Memory B cell (primary cell): Measurements from ENCODE around the gene CUL3.
"Not testable (repeated sequence)": the region's sequence is repeated elsewhere in the genome, so short reads cannot be mapped to it uniquely, and the experiment has no call there.

Experiments
- ATAC-seq: fragments of 150-1000 bp; cut with Tn5 transposase; 2 replicates; pipeline ENCODE4 v1.10.0; 2021; ENCODE audit warnings: low read depth, mild to moderate bottlenecking, moderate library complexity
- DNase-seq, 2 donors: peaks; one replicate each; pipeline ENCODE4 v3.0.0; 2022; ENCODE audit warnings: low spot score in 2 of 2
- H3K27ac Mint-ChIP-seq: one replicate; pipeline ENCODE4 v1.8.0; 2022; ENCODE audit warnings: mild to moderate bottlenecking, moderate library complexity, mixed read lengths
- H3K27me3 Mint-ChIP-seq: one replicate; pipeline ENCODE4 v1.8.0; 2022; ENCODE audit warnings: mixed read lengths
- H3K36me3 Mint-ChIP-seq: one replicate; pipeline ENCODE4 v1.8.0; 2022; ENCODE audit warnings: mild to moderate bottlenecking, mixed read lengths
- H3K4me1 Mint-ChIP-seq: one replicate; pipeline ENCODE4 v1.8.0; 2022; ENCODE audit warnings: mixed read lengths
- H3K4me3 Mint-ChIP-seq: one replicate; pipeline ENCODE4 v1.8.0; 2022; ENCODE audit warnings: mild to moderate bottlenecking, moderate library complexity, mixed read lengths
- H3K9me3 Mint-ChIP-seq: one replicate; pipeline ENCODE4 v1.8.0; 2022; ENCODE audit warnings: mixed read lengths

Gene CUL3

GRCh38 chr2:224516393-224516792 lies 68.8 kb downstream of the CUL3 start:
- H3K4me3 Mint-ChIP-seq, H3K27ac Mint-ChIP-seq, ATAC-seq, H3K9me3 Mint-ChIP-seq, H3K27me3 Mint-ChIP-seq, DNase-seq: not testable (repeated sequence)
- Mint-ChIP-seq H3K4me1 (peaks cover 33% of the 10 kb centered on the region), H3K36me3 (peaks cover 11% of the 10 kb centered on the region)

GRCh38 chr2:224513991-224514390 lies 71.2 kb downstream of the CUL3 start:
- H3K27ac Mint-ChIP-seq: no peak overlapping the region
- peaks cover 14% of the 10 kb centered on the region for H3K36me3 Mint-ChIP-seq
- H3K9me3 Mint-ChIP-seq: no peaks in the 10 kb centered on the region
- H3K4me1 Mint-ChIP-seq: peaks cover 25% of the 10 kb centered on the region
- DNase-seq: no peak
- H3K4me3 Mint-ChIP-seq: no peak overlapping the region
- no peak for ATAC-seq
- no peaks in the 10 kb centered on the region for H3K27me3 Mint-ChIP-seq

- Mint-ChIP-seq H3K27me3 (no peaks in the 10 kb centered on the region), H3K27ac (no peak overlapping the region), H3K9me3 (no peaks in the 10 kb centered on the region), H3K36me3 (peaks cover 24% of the 10 kb centered on the region), H3K4me1 (peaks cover 4% of the 10 kb centered on the region), H3K4me3 (no peak overlapping the region)
- no peak for ATAC-seq
- DNase-seq: no peak
These were observed 77.4 kb downstream of the CUL3 start for GRCh38 chr2:224507789-224508188.

- Mint-ChIP-seq H3K27me3 (no peaks in the 10 kb centered on the region), H3K27ac (no peak overlapping the region), H3K4me1 (peaks cover 3% of the 10 kb centered on the region), H3K9me3 (no peaks in the 10 kb centered on the region), H3K4me3 (no peak overlapping the region), H3K36me3 (peaks cover 28% of the 10 kb centered on the region)
- ATAC-seq (no peak), DNase-seq (no peak)
These were observed 78.7 kb downstream of the CUL3 start for GRCh38 chr2:224506494-224506893.

DNA sequence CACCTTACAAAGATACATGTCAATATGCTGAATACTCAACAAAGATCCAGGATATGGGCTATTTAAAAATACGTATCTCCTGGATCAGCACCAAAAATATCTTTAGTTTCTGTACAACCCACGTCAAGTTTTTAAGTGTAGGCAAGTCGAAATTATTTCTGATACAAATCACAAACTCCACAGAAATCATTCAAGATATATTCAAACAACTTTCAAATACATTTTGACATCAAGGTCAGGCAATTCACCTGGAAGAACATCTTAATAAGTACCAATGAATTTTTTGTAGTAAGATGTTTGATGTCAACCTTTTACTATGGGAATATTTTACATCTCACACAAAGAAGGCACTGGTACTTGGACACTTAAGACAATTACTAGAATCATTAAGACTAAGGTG lies 86.2 kb downstream of the CUL3 start:
- H3K27ac Mint-ChIP-seq: no peak overlapping the region
- no peak for ATAC-seq
- H3K4me1 Mint-ChIP-seq: peaks cover 3% of the 10 kb centered on the region
- no peak overlapping the region for H3K4me3 Mint-ChIP-seq
- DNase-seq: no peak
- peaks cover 39% of the 10 kb centered on the region for H3K36me3 Mint-ChIP-seq
- H3K9me3 Mint-ChIP-seq: no peaks in the 10 kb centered on the region
- H3K27me3 Mint-ChIP-seq: no peaks in the 10 kb centered on the region

DNA sequence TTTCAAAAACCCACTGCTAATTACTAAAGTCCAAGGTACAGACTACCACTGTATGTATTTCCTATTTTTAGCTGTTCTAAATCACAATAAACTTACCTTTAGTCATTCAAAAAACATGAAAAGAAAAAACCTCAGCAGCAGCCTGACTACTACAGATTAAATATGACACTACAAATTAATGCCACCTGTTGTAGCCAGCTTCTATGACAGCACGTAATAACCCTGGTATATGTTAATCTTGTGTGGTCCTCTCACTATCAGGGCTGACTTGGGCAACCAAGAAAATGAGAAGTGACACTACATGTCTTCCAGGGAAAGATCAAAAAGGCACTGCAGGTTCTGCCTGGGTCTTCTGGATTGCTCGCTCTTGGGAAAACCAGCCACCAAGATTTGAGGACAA lies 92.6 kb downstream of the CUL3 start:
- peaks cover 51% of the 10 kb centered on the region for H3K36me3 Mint-ChIP-seq
- H3K27ac Mint-ChIP-seq: peak overlapping the region; percentile 97

DNA sequence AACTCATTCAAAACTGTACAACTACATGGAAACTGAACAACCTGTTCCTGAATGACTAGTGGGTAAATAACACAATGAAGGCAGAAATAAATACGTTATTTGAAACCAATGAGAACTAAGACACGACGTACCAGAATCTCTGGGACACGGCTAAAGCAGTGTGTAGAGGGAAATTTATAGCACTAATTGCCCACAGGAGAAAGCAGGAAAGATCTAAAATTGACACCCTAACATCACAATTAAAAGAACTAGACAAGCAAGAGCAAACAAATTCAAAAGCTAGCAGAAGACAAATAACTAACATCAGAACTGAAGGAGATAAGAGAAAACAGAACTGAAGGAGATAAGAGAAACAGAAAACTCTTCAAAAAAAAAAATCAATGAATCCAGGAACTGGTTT lies 97.2 kb downstream of the CUL3 start:
- ATAC-seq, H3K9me3 Mint-ChIP-seq, DNase-seq, H3K27me3 Mint-ChIP-seq, H3K4me3 Mint-ChIP-seq: not testable (repeated sequence)
- Mint-ChIP-seq H3K36me3 (peaks cover 53% of the 10 kb centered on the region), H3K27ac (peak overlapping the region; percentile 97), H3K4me1 (peaks cover 45% of the 10 kb centered on the region)

More for the DNA sequence above, 92.6 kb downstream of the CUL3 start:
- DNase-seq (no peak), ATAC-seq (no peak)
- H3K27me3 Mint-ChIP-seq: no peaks in the 10 kb centered on the region
- no peak overlapping the region for H3K4me3 Mint-ChIP-seq
- peaks cover 36% of the 10 kb centered on the region for H3K4me1 Mint-ChIP-seq
- H3K9me3 Mint-ChIP-seq: peaks cover 7% of the 10 kb centered on the region

GRCh38 chr2:224485081-224486014 lies 99.8 kb downstream of the CUL3 start:
- H3K27ac Mint-ChIP-seq: peak overlapping the region; percentile 97
- H3K4me3 Mint-ChIP-seq, DNase-seq, H3K27me3 Mint-ChIP-seq, ATAC-seq, H3K9me3 Mint-ChIP-seq: not testable (repeated sequence)
- peaks cover 35% of the 10 kb centered on the region for H3K4me1 Mint-ChIP-seq
- peaks cover 46% of the 10 kb centered on the region for H3K36me3 Mint-ChIP-seq

- Mint-ChIP-seq H3K27ac (peak overlapping the region; percentile 38), H3K4me3 (no peak overlapping the region), H3K36me3 (peaks cover 38% of the 10 kb centered on the region), H3K9me3 (no peaks in the 10 kb centered on the region), H3K27me3 (no peaks in the 10 kb centered on the region), H3K4me1 (peaks cover 4% of the 10 kb centered on the region)
- ATAC-seq (no peak), DNase-seq (no peak)
These were observed 105.3 kb downstream of the CUL3 start for GRCh38 chr2:224479826-224480225.

- peaks cover 18% of the 10 kb centered on the region for H3K36me3 Mint-ChIP-seq
- H3K4me3 Mint-ChIP-seq: no peak overlapping the region
- H3K27ac Mint-ChIP-seq: no peak overlapping the region
- peaks cover 4% of the 10 kb centered on the region for H3K4me1 Mint-ChIP-seq
- H3K9me3 Mint-ChIP-seq: no peaks in the 10 kb centered on the region
- no peak for ATAC-seq
- no peak for DNase-seq
- no peaks in the 10 kb centered on the region for H3K27me3 Mint-ChIP-seq
These were observed 112.3 kb downstream of the CUL3 start for GRCh38 chr2:224472827-224473226.

GRCh38 chr2:224472137-224472536 lies 113.0 kb downstream of the CUL3 start:
- H3K27ac Mint-ChIP-seq: no peak overlapping the region
- peaks cover 13% of the 10 kb centered on the region for H3K36me3 Mint-ChIP-seq
- no peak overlapping the region for H3K4me3 Mint-ChIP-seq

GRCh38 chr2:224469374-224469964 lies 115.7 kb downstream of the CUL3 start:
- Mint-ChIP-seq H3K36me3 (no peaks in the 10 kb centered on the region), H3K4me3 (no peak overlapping the region), H3K9me3 (peaks cover 1% of the 10 kb centered on the region), H3K27ac (no peak overlapping the region), H3K4me1 (no peaks in the 10 kb centered on the region), H3K27me3 (no peaks in the 10 kb centered on the region)
- ATAC-seq (no peak), DNase-seq (no peak)

More at GRCh38 chr2:224472137-224472536, 113.0 kb downstream of the CUL3 start:
- Mint-ChIP-seq H3K9me3 (no peaks in the 10 kb centered on the region), H3K4me1 (no peaks in the 10 kb centered on the region), H3K27me3 (no peaks in the 10 kb centered on the region)
- DNase-seq (no peak), ATAC-seq (no peak)

GRCh38 chr2:224466304-224466895 lies 118.8 kb downstream of the CUL3 start:
- no peak for ATAC-seq
- Mint-ChIP-seq H3K4me1 (no peaks in the 10 kb centered on the region), H3K4me3 (no peak overlapping the region), H3K9me3 (peaks cover 8% of the 10 kb centered on the region), H3K27ac (peak overlapping the region; percentile 7), H3K27me3 (no peaks in the 10 kb centered on the region), H3K36me3 (no peaks in the 10 kb centered on the region)
- DNase-seq: no peak

DNA sequence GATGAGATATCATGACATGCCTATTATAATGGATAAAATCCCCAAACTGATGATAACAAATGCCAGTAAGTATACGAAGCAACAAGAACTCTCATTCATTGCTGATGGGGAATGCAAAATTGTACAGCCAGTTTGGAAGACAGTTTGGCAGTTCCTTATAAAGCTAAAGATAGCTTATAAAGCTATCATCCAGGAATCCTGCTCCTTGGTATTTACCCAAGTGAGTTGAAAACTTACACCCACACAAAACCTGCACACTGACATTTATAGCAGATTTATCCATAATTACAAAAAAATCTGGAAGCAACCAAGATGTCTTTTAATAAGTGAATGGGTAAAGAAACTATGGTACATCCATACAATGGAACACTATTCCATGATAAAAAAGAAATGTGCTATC lies 123.8 kb downstream of the CUL3 start:
- H3K27ac Mint-ChIP-seq: no peak overlapping the region
- H3K9me3 Mint-ChIP-seq: peaks cover 11% of the 10 kb centered on the region
- H3K36me3 Mint-ChIP-seq: peaks cover 6% of the 10 kb centered on the region
- H3K4me3 Mint-ChIP-seq: no peak overlapping the region
- peaks cover 9% of the 10 kb centered on the region for H3K27me3 Mint-ChIP-seq
- no peaks in the 10 kb centered on the region for H3K4me1 Mint-ChIP-seq
- DNase-seq: no peak
- no peak for ATAC-seq
